Neural progenitor cell (in vitro differentiated cells): ENCODE measurements around the gene ARHGAP26. TPM values are rescaled to one million over a fixed set of nuclear protein-coding genes. Genes with fewer than 3 reads are reported as not detected.
A peak's percentile ranks its signal among the peaks of the same experiment; 100 is the strongest.

ENCODE experiments used
- DNase-seq: peaks from one replicate; pipeline ENCODE4 v3.0.0-alpha.2; 2016; ENCODE audit warnings: low spot score
- H2AFZ ChIP-seq: fragments of 200-600 bp; sonication (generic); replicated peaks from 2 replicates; pipeline ENCODE4 v1.6.1; 2016; ENCODE audit warnings: antibody characterized with exemption
- H3F3A ChIP-seq: fragments of 200-600 bp; sonication (generic); 2 replicates; pipeline ENCODE4 v1.6.1; 2016; ENCODE audit warnings: antibody characterized with exemption, low read depth
- H3K27ac ChIP-seq: fragments of 200-600 bp; sonication (generic); 2 replicates; pipeline ENCODE4 v1.5.1; 2016; ENCODE audit warnings: mild to moderate bottlenecking
- H3K27me3 ChIP-seq: fragments of 200-600 bp; sonication (generic); 2 replicates; pipeline ENCODE4 v1.6.1; 2016; ENCODE audit warnings: mild to moderate bottlenecking, moderate library complexity
- H3K36me3 ChIP-seq: fragments of 200-600 bp; sonication (generic); 2 replicates; pipeline ENCODE4 v1.5.1; 2016
- H3K4me1 ChIP-seq: fragments of 200-600 bp; sonication (generic); 2 replicates; pipeline ENCODE4 v1.6.1; 2016; ENCODE audit warnings: mixed run types
- H3K4me2 ChIP-seq: fragments of 200-600 bp; sonication (generic); 2 replicates; pipeline ENCODE4 v1.6.1; 2016
- H3K4me3 ChIP-seq: fragments of 200-600 bp; sonication (generic); 2 replicates; pipeline ENCODE4 v1.5.1; 2016
- H3K79me2 ChIP-seq: fragments of 200-600 bp; sonication (generic); 2 replicates; pipeline ENCODE4 v1.6.1; 2016; ENCODE audit warnings: low read depth
- H3K9ac ChIP-seq: fragments of 200-600 bp; sonication (generic); 2 replicates; pipeline ENCODE4 v1.6.1; 2016
- H3K9me3 ChIP-seq: fragments of 200-600 bp; sonication (generic); 2 replicates; pipeline ENCODE4 v1.5.1; 2016; ENCODE audit warnings: low read depth
- H4K20me1 ChIP-seq: fragments of 200-600 bp; sonication (generic); 2 replicates; pipeline ENCODE4 v1.6.1; 2016; ENCODE audit warnings: low read depth
- H3K27ac Mint-ChIP-seq: 3 replicates; pipeline ENCODE4 v1.8.0; 2021; ENCODE audit warnings: mixed read lengths
- H3K27me3 Mint-ChIP-seq: 2 replicates; pipeline ENCODE4 v1.8.0; 2022; ENCODE audit warnings: low read depth, mild to moderate bottlenecking, inconsistent platforms, moderate library complexity, mixed read lengths; ENCODE audit not compliant: insufficient read depth
- H3K36me3 Mint-ChIP-seq: 3 replicates; pipeline ENCODE4 v1.8.0; 2021; ENCODE audit warnings: mixed read lengths
- H3K4me1 Mint-ChIP-seq: 3 replicates; pipeline ENCODE4 v1.8.0; 2021; ENCODE audit warnings: mixed read lengths
- H3K4me3 Mint-ChIP-seq: 3 replicates; pipeline ENCODE4 v1.8.0; 2021; ENCODE audit warnings: mild to moderate bottlenecking, moderate library complexity, mixed read lengths
- H3K9me3 Mint-ChIP-seq: 3 replicates; pipeline ENCODE4 v1.8.0; 2020; ENCODE audit warnings: mixed read lengths
- EZH2 ChIP-seq: fragments of 200-600 bp; sonication (generic); IDR thresholded peaks from 2 replicates; pipeline ENCODE4 v1.6.1; 2017; ENCODE audit warnings: antibody characterized with exemption, mild to moderate bottlenecking, moderate library complexity
- EZH2phosphoT487 ChIP-seq: fragments of 200-600 bp; sonication (generic); IDR thresholded peaks from 2 replicates; pipeline ENCODE4 v1.6.1; 2017; ENCODE audit warnings: antibody characterized with exemption
- total RNA-seq: library from RNA; depleted of rRNA; stranded (reverse); fragments of >200 nt; gene quantifications from 2 replicates; pipeline ENCODE4 v1.2.3, GENCODE V29; 2015; ENCODE audit warnings: low replicate concordance
- TF ChIP-seq, protein P1 (sequence below): fragments of 200-600 bp; sonication (generic); IDR thresholded peaks from 2 replicates; pipeline ENCODE4 v1.5.1; 2017; ENCODE audit warnings: antibody characterized with exemption, mild to moderate bottlenecking

The ARHGAP26 gene
- total RNA-seq, 1 donor from 2014 or later: 7.0 TPM

DNA sequence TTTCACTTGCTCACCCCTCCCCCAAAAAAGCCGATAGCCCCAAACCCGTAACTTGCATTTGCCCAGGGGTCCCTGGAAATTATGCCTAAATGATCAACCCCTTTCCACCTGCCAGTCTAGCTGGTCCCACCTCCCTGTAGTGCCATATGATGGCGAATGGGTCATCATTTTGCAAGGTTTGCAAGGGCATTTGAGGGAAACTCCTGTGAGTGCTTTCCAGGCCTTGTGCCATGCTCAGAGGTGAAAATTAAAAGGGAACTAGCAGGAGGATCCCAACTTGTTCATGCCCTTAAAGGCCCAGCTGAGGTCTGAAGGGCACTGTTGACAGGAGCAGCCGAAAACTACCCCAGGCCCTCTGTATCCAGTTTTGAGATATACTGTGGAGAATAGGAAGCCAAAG is 440.4 kb downstream of the ARHGAP26 start:
- Histone ChIP-seq H3K27me3 (no peaks in the 10 kb centered on the region), H3K36me3 (no peaks in the 10 kb centered on the region), H3K4me2 (no peak overlapping the region), H3K79me2 (no peaks in the 10 kb centered on the region), H4K20me1 (no peaks in the 10 kb centered on the region), H3K27ac (no peak overlapping the region), H3K4me1 (peaks cover 23% of the 10 kb centered on the region), H3K4me3 (no peak overlapping the region), H3K9me3 (no peaks in the 10 kb centered on the region), H3K9ac (no peak overlapping the region), H2AFZ (no peak overlapping the region), H3F3A (no peaks in the 10 kb centered on the region)
- no peak for DNase-seq
- Mint-ChIP-seq H3K27ac (no peak overlapping the region), H3K4me3 (no peak overlapping the region), H3K27me3 (peaks cover 8% of the 10 kb centered on the region), H3K9me3 (no peaks in the 10 kb centered on the region), H3K36me3 (no peaks in the 10 kb centered on the region), H3K4me1 (peaks cover 32% of the 10 kb centered on the region)
- no peak for TF ChIP-seq EZH2
- TF ChIP-seq, protein P1, sequence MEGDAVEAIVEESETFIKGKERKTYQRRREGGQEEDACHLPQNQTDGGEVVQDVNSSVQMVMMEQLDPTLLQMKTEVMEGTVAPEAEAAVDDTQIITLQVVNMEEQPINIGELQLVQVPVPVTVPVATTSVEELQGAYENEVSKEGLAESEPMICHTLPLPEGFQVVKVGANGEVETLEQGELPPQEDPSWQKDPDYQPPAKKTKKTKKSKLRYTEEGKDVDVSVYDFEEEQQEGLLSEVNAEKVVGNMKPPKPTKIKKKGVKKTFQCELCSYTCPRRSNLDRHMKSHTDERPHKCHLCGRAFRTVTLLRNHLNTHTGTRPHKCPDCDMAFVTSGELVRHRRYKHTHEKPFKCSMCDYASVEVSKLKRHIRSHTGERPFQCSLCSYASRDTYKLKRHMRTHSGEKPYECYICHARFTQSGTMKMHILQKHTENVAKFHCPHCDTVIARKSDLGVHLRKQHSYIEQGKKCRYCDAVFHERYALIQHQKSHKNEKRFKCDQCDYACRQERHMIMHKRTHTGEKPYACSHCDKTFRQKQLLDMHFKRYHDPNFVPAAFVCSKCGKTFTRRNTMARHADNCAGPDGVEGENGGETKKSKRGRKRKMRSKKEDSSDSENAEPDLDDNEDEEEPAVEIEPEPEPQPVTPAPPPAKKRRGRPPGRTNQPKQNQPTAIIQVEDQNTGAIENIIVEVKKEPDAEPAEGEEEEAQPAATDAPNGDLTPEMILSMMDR: no peak
- no peak for TF ChIP-seq EZH2phosphoT487

DNA sequence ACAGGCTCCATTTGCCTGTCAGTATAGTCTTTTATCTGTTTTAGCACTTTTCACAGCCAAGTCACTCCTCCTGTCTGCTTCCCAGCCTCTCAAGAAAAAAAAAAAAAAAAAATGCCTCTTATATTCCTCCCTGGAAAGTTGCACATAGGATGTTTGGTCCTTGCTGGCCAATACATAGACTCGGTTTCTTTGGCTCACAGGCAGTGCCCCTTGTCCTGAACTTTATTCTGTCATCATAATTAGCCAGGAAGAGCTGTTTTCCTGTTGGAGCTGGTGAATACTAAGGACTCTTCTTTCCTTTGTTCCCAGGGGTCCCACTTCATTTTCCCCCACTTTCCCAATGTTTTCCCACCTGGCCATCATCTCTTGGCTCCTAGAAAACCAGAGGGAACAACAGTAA is 442.1 kb downstream of the ARHGAP26 start:
- H3K4me3 ChIP-seq: no peak overlapping the region
- H3K27me3 Mint-ChIP-seq: peaks cover 9% of the 10 kb centered on the region
- H3K4me1 Mint-ChIP-seq: peaks cover 48% of the 10 kb centered on the region
- H3K4me3 Mint-ChIP-seq: no peak overlapping the region
- H3K27me3 ChIP-seq: no peaks in the 10 kb centered on the region
- peak overlapping the region; percentile 39 for H3K27ac Mint-ChIP-seq
- no peak for DNase-seq
- no peaks in the 10 kb centered on the region for H3K36me3 Mint-ChIP-seq
- H3K27ac ChIP-seq: no peak overlapping the region
- no peaks in the 10 kb centered on the region for H3K79me2 ChIP-seq
- H3K4me2 ChIP-seq: no peak overlapping the region
- H3K9me3 ChIP-seq: no peaks in the 10 kb centered on the region
- H3K36me3 ChIP-seq: no peaks in the 10 kb centered on the region
- H4K20me1 ChIP-seq: no peaks in the 10 kb centered on the region
- no peak for TF ChIP-seq EZH2
- TF ChIP-seq EZH2phosphoT487: no peak
- TF ChIP-seq, protein P1: no peak
- no peaks in the 10 kb centered on the region for H3F3A ChIP-seq
- H3K9ac ChIP-seq: no peak overlapping the region
- peaks cover 32% of the 10 kb centered on the region for H3K4me1 ChIP-seq
- H2AFZ ChIP-seq: no peak overlapping the region
- no peaks in the 10 kb centered on the region for H3K9me3 Mint-ChIP-seq

DNA sequence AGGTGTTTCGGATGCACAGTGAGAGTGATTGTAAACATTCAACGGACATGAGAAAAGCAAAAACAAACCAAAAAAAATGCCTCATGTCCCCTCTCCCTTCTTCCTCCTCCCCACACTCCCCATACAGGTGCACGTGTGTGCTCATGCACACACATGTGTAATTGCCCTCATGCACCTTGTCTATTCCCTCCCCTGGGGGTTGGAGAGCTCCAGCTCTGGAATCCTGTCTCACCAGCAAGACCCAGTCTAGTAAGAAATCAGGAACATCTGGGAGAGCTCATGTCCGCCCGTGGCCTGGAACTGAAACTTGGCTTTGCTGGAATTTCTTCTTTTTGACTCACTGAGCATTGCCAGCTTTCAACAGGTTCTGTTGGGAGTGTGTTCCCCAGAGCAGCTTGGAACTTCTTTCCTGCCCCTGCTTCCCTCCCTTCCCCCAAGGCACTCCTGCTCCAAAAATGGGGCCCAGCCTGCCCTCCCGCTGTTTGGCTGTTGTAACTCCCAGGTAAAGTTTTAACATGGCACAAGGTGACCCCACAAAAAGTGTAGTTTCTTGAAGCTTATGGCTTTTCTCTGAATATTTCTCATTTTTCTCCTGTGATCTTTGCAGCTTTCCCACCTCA is 443.2 kb downstream of the ARHGAP26 start:
- no peak overlapping the region for H3K4me3 ChIP-seq
- peak overlapping the region; percentile 55 for H3K4me3 Mint-ChIP-seq
- H3K9ac ChIP-seq: no peak overlapping the region
- DNase-seq: no peak
- peaks cover 34% of the 10 kb centered on the region for H3K4me1 ChIP-seq
- H3K27ac Mint-ChIP-seq: peak overlapping the region; percentile 83
- H4K20me1 ChIP-seq: no peaks in the 10 kb centered on the region
- no peak overlapping the region for H3K27ac ChIP-seq
- no peaks in the 10 kb centered on the region for H3K79me2 ChIP-seq
- H3K27me3 ChIP-seq: no peaks in the 10 kb centered on the region
- no peak overlapping the region for H3K4me2 ChIP-seq
- H3K4me1 Mint-ChIP-seq: peaks cover 58% of the 10 kb centered on the region
- no peaks in the 10 kb centered on the region for H3K9me3 ChIP-seq
- no peaks in the 10 kb centered on the region for H3K36me3 Mint-ChIP-seq
- peaks cover 9% of the 10 kb centered on the region for H3K27me3 Mint-ChIP-seq
- no peaks in the 10 kb centered on the region for H3K9me3 Mint-ChIP-seq
- H3K36me3 ChIP-seq: no peaks in the 10 kb centered on the region
- H2AFZ ChIP-seq: no peak overlapping the region
- H3F3A ChIP-seq: no peaks in the 10 kb centered on the region
- TF ChIP-seq EZH2 (no peak), EZH2phosphoT487 (no peak)
- TF ChIP-seq, protein P1: no peak
